ENCODE measurements around the gene SMCO2.

GRCh38 chr12:27515671-27516070 lies 69.1 kb downstream of the SMCO2 start:
- TF ChIP-seq POLR2A (IDR thresholded peaks at IDR 0.05; ENCODE audit: insufficient read depth in 1 of 2, low read depth in 2 of 2, low read length in 2 of 2) (no peak), TCF7L2 (IDR thresholded peaks at IDR 0.05; ENCODE audit: low read depth, low read length) (no peak), ADNP (CRISPR knock-in tag; IDR thresholded peaks at IDR 0.05) (no peak), RNF219 (CRISPR knock-in tag; IDR thresholded peaks at IDR 0.05) (no peak), PHF20 (CRISPR knock-in tag; IDR thresholded peaks at IDR 0.05) (no peak), MZF1 (CRISPR knock-in tag; IDR thresholded peaks at IDR 0.05; ENCODE audit: borderline replicate concordance) (no peak), IRF9 (CRISPR knock-in tag; IDR thresholded peaks at IDR 0.05; ENCODE audit: borderline replicate concordance) (no peak), HMGXB4 (CRISPR knock-in tag; IDR thresholded peaks at IDR 0.05; ENCODE audit: borderline replicate concordance in 1 of 2, low read depth in 1 of 2) (no peak)

Measured in HepG2 (cell line).